HEK293 (cell line): ENCODE results near the gene EFCAB9.

Experiments used
- CTCF ChIA-PET: fragments of 350-600 bp; formaldehyde crosslinking; extraction: SDS; loops from one replicate; lab custom pipeline; 2021; ENCODE audit warnings: antibody characterized with exemption; lab: Yijun Ruan, JAX
- POLR2A ChIA-PET: fragments of 300-600 bp; formaldehyde crosslinking; extraction: SDS; loops from one replicate; lab custom pipeline; 2020; ENCODE audit warnings: antibody characterized with exemption, inconsistent platforms; lab: Yijun Ruan, JAX
- H3K27ac ChIP-seq: fragments of 200-500 bp; sonication (Bioruptor generic); 2 replicates; pipeline ENCODE4 v1.5.1; 2014; ENCODE audit warnings: low read depth, low read length, control low read depth, inconsistent platforms; ENCODE audit errors: extremely low read depth
- H3K36me3 ChIP-seq, 2 experiments: fragments of 200-500 bp in 1 of 2; sonication (Bioruptor generic) in 1 of 2; 1 replicate in 1 of 2; 2 replicates in 1 of 2; pipeline ENCODE4 v1.5.1; 2014 to 2017; ENCODE audit warnings: inconsistent platforms in 2 of 2, low read length in 2 of 2; ENCODE audit not compliant: control insufficient read depth in 2 of 2, insufficient read depth in 1 of 2
- H3K4me1 ChIP-seq: fragments of 200-500 bp; sonication (Bioruptor generic); 2 replicates; pipeline ENCODE4 v1.5.1; 2014; ENCODE audit warnings: mild to moderate bottlenecking, low read length, inconsistent platforms; ENCODE audit not compliant: control insufficient read depth, insufficient read depth
- H3K4me3 ChIP-seq: 2 replicates; pipeline ENCODE4 v1.5.1; 2011; ENCODE audit warnings: low read depth, mild to moderate bottlenecking, control low read depth, low read length, moderate library complexity
- H3K9me3 ChIP-seq: fragments of 200-500 bp; sonication (Bioruptor generic); 2 replicates; pipeline ENCODE4 v1.5.1; 2014; ENCODE audit warnings: low read depth, low read length, inconsistent platforms; ENCODE audit not compliant: control insufficient read depth, insufficient read depth
- HIC1 ChIP-seq: fragments of 450-650 bp; formaldehyde crosslinking; IDR thresholded peaks from 2 replicates; pipeline ENCODE4 v1.5.1; 2016; ENCODE audit warnings: missing biosample characterization, missing genetic modification characterization
- KLF10 ChIP-seq: fragments of 450-650 bp; IDR thresholded peaks from 2 replicates; pipeline ENCODE4 v1.5.1; 2018; ENCODE audit warnings: missing biosample characterization, mild to moderate bottlenecking, missing genetic modification characterization
- PRDM1 ChIP-seq: fragments of 450-650 bp; formaldehyde crosslinking; IDR thresholded peaks from 2 replicates; pipeline ENCODE4; 2016; ENCODE audit warnings: missing biosample characterization, missing genetic modification characterization
- ZBTB11 ChIP-seq: fragments of 450-650 bp; formaldehyde crosslinking; conservative IDR thresholded peaks from 2 replicates; pipeline ENCODE4 v1.5.1; 2016; ENCODE audit warnings: low read depth, missing biosample characterization, missing genetic modification characterization
- ZFP37 ChIP-seq: fragments of 450-650 bp; formaldehyde crosslinking; IDR thresholded peaks from 2 replicates; pipeline ENCODE4 v1.5.1; 2016; ENCODE audit warnings: missing biosample characterization, missing genetic modification characterization
- ZNF121 ChIP-seq: fragments of 450-650 bp; formaldehyde crosslinking; IDR thresholded peaks from 2 replicates; pipeline ENCODE4 v1.5.1; 2016; ENCODE audit warnings: missing biosample characterization, missing genetic modification characterization
- ZNF169 ChIP-seq: fragments of 450-650 bp; formaldehyde crosslinking; IDR thresholded peaks from 2 replicates; pipeline ENCODE4 v1.5.1; 2016; ENCODE audit warnings: missing biosample characterization, missing genetic modification characterization
- ZNF174 ChIP-seq: fragments of 450-650 bp; formaldehyde crosslinking; IDR thresholded peaks from 2 replicates; pipeline ENCODE4 v1.5.0; 2017; ENCODE audit warnings: missing biosample characterization, mild to moderate bottlenecking, missing genetic modification characterization
- ZNF175 ChIP-seq: fragments of 450-650 bp; formaldehyde crosslinking; IDR thresholded peaks from 2 replicates; pipeline ENCODE4 v1.5.1; 2016; ENCODE audit warnings: missing biosample characterization, missing genetic modification characterization
- ZNF214 ChIP-seq: fragments of 450-650 bp; formaldehyde crosslinking; IDR thresholded peaks from 2 replicates; pipeline ENCODE4 v1.5.1; 2017; ENCODE audit warnings: missing biosample characterization, mild to moderate bottlenecking, missing genetic modification characterization, borderline replicate concordance
- ZNF473 ChIP-seq: fragments of 450-650 bp; formaldehyde crosslinking; IDR thresholded peaks from 2 replicates; pipeline ENCODE4 v1.5.1; 2017; ENCODE audit warnings: missing biosample characterization, missing genetic modification characterization
- ZNF501 ChIP-seq: fragments of 450-650 bp; formaldehyde crosslinking; IDR thresholded peaks from 2 replicates; pipeline ENCODE4 v1.5.1; 2016; ENCODE audit warnings: missing biosample characterization, missing genetic modification characterization
- ZNF518A ChIP-seq: fragments of 450-650 bp; formaldehyde crosslinking; conservative IDR thresholded peaks from 2 replicates; pipeline ENCODE4 v1.5.1; 2016; ENCODE audit warnings: low read depth, missing biosample characterization, missing genetic modification characterization
- ZNF548 ChIP-seq: fragments of 450-650 bp; formaldehyde crosslinking; IDR thresholded peaks from 2 replicates; pipeline ENCODE4 v1.5.1; 2016; ENCODE audit warnings: missing biosample characterization, missing genetic modification characterization
- ZNF560 ChIP-seq: fragments of 450-650 bp; formaldehyde crosslinking; IDR thresholded peaks from 2 replicates; pipeline ENCODE4 v1.5.1; 2017; ENCODE audit warnings: missing biosample characterization, missing genetic modification characterization, borderline replicate concordance
- ZNF580 ChIP-seq: fragments of 450-650 bp; formaldehyde crosslinking; IDR thresholded peaks from 2 replicates; pipeline ENCODE4 v1.5.1; 2016; ENCODE audit warnings: missing biosample characterization, missing genetic modification characterization
- ZNF585B ChIP-seq: fragments of 450-650 bp; formaldehyde crosslinking; IDR thresholded peaks from 2 replicates; pipeline ENCODE4 v1.5.1; 2016; ENCODE audit warnings: missing biosample characterization, missing genetic modification characterization
- TF ChIP-seq, protein P1 (sequence below): fragments of 450-650 bp; formaldehyde crosslinking; IDR thresholded peaks from 2 replicates; pipeline ENCODE4 v1.5.1; 2016; ENCODE audit warnings: missing biosample characterization, missing genetic modification characterization
- TF ChIP-seq, protein P2 (sequence below): fragments of 450-650 bp; formaldehyde crosslinking; IDR thresholded peaks from 2 replicates; pipeline ENCODE4 v1.5.1; 2016; ENCODE audit warnings: missing biosample characterization, missing genetic modification characterization

Gene EFCAB9

GRCh38 chr5:172199446-172199845, 5.5 kb downstream of the EFCAB9 start:
- ChIA-PET POLR2A (interaction anchor here (0.7 kb wide), 1 partner anchor 81 kb away, joined by 5 read pairs; no protein-coding TSS in a partner anchor), CTCF (interaction anchor here (0.5 to 3.1 kb wide), 2 partner anchors 10 to 50 kb away, joined by 4 to 19 read pairs; partner anchors contain the start of gene STK10)
- Histone ChIP-seq H3K27ac (no peak overlapping the region), H3K9me3 (no peaks in the 10 kb centered on the region), H3K36me3 (no peaks in the 10 kb centered on the region), H3K4me1 (0 out of 2 replicates have a peak, but pooled peaks cover 3% of the 10 kb centered on the region), H3K4me3 (no peak overlapping the region)
- TF ChIP-seq ZNF580 (tag by site-specific recombination) (no peak), ZNF175 (tag by site-specific recombination) (no peak)

GRCh38 chr5:172200476-172200875, 6.5 kb downstream of the EFCAB9 start:
- H3K4me3 ChIP-seq: no peak overlapping the region
- POLR2A ChIA-PET: no interaction called here
- CTCF ChIA-PET: no interaction called here
- no peaks in the 10 kb centered on the region for H3K4me1 ChIP-seq
- no peaks in the 10 kb centered on the region for H3K36me3 ChIP-seq
- no peaks in the 10 kb centered on the region for H3K9me3 ChIP-seq
- H3K27ac ChIP-seq: no peak overlapping the region
- TF ChIP-seq ZNF501 (tag by site-specific recombination) (no peak), ZNF560 (no peak), ZBTB11 (tag by site-specific recombination) (no peak), ZNF518A (no peak), PRDM1 (tag by site-specific recombination) (no peak), ZNF548 (tag by site-specific recombination) (no peak), ZNF214 (tag by site-specific recombination) (no peak), ZNF169 (tag by site-specific recombination) (no peak), HIC1 (tag by site-specific recombination) (no peak), KLF10 (tag by site-specific recombination) (no peak), ZNF121 (no peak), ZNF473 (tag by site-specific recombination) (no peak), ZFP37 (tag by site-specific recombination) (no peak), ZNF174 (tag by site-specific recombination) (no peak), ZNF585B (tag by site-specific recombination) (no peak)
- TF ChIP-seq, protein P1, sequence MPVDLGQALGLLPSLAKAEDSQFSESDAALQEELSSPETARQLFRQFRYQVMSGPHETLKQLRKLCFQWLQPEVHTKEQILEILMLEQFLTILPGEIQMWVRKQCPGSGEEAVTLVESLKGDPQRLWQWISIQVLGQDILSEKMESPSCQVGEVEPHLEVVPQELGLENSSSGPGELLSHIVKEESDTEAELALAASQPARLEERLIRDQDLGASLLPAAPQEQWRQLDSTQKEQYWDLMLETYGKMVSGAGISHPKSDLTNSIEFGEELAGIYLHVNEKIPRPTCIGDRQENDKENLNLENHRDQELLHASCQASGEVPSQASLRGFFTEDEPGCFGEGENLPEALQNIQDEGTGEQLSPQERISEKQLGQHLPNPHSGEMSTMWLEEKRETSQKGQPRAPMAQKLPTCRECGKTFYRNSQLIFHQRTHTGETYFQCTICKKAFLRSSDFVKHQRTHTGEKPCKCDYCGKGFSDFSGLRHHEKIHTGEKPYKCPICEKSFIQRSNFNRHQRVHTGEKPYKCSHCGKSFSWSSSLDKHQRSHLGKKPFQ (tag by site-specific recombination): no peak
- TF ChIP-seq, protein P2, sequence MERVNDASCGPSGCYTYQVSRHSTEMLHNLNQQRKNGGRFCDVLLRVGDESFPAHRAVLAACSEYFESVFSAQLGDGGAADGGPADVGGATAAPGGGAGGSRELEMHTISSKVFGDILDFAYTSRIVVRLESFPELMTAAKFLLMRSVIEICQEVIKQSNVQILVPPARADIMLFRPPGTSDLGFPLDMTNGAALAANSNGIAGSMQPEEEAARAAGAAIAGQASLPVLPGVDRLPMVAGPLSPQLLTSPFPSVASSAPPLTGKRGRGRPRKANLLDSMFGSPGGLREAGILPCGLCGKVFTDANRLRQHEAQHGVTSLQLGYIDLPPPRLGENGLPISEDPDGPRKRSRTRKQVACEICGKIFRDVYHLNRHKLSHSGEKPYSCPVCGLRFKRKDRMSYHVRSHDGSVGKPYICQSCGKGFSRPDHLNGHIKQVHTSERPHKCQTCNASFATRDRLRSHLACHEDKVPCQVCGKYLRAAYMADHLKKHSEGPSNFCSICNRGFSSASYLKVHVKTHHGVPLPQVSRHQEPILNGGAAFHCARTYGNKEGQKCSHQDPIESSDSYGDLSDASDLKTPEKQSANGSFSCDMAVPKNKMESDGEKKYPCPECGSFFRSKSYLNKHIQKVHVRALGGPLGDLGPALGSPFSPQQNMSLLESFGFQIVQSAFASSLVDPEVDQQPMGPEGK (tag by site-specific recombination): no peak
